ENCODE measurements around the gene PALM3. TPM values are rescaled to one million over a fixed set of nuclear protein-coding genes. Genes with fewer than 3 reads are reported as not detected.

The PALM3 gene
- polyA plus RNA-seq, 3 donors from 2014 or later, result not detected

DNA sequence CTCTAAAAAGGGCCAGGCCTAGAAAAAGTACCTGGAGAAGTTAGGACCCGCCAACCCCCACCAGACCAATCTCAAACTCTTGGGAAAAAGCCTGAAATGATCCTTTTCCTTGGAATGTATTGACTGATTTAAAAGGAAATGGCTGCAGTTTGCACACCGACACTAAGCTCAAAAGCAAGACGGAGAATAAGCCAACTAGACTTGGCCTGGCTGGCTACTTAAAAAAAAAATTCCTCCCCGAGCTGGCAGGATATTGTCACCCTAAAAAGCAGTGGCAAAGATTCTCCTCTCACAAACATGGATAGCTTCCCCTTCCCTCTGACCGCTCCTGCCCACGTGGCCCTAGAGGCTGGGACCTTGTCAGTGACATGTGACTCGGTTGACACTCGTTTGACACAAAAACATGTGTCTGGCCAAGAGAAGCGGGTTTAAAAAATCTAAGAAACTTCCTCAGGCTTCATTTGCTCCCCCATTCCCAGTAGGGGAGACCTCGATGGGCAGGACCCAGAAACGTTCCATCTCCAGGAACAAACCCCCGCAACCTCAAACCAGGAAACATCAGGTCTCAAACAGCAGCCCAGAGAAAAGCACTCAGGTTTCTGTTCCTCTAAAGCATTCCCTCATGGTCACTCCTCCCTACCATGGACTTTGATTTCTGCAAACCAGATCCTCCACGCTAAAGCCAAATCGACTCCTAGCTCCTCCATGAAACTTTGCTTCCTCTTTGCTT, 57.1 kb downstream of the PALM3 start:
- peaks cover 19 to 39% (median 27%) of the 10 kb centered on the region in 3 donors for H3K27me3 Mint-ChIP-seq (ENCODE audit: low read depth in 3 of 3)
- DNase-seq, result no peak
- peak overlapping the region; percentile 75 to 97 (median 80) for H3K4me3 Mint-ChIP-seq
- H3K27ac Mint-ChIP-seq, result peak overlapping the region; percentile 91 to 100 (median 97)
- no peaks in the 10 kb centered on the region for H3K36me3 Mint-ChIP-seq
- H3K4me1 Mint-ChIP-seq, result peaks cover 39 to 45% of the 10 kb centered on the region in 2 donors
- no peaks in the 10 kb centered on the region for H3K9me3 Mint-ChIP-seq

Other genes starting within 250 kb of the PALM3 start
- not detected for gene NANOS3, start 184.9 kb downstream of the PALM3 start, polyA plus RNA-seq
- 10 to 100 TPM in 1 of 3 donors, 1 to 10 TPM in 2; 2.7 to 12.2 (median 6.9) TPM for gene BRME1, start 156.0 kb downstream of the PALM3 start, polyA plus RNA-seq
- gene CC2D1A, start 155.9 kb downstream of the PALM3 start, polyA plus RNA-seq, result 10 to 100 TPM in 1 of 3 donors, 1 to 10 TPM in 2; 1.5 to 19.2 (median 5.8) TPM
- not detected for gene PODNL1, start 123.7 kb downstream of the PALM3 start, polyA plus RNA-seq
- 1 to 10 TPM; 2.4 to 9.4 (median 4.2) TPM for gene DCAF15, start 109.6 kb downstream of the PALM3 start, polyA plus RNA-seq
- 1 to 10 TPM in 1 of 3 donors, under 1 TPM in 2; 0.21 to 1.5 (median 0.66) TPM for gene RFX1, start 55.8 kb downstream of the PALM3 start, polyA plus RNA-seq
- not detected for gene RLN3, start 33.9 kb downstream of the PALM3 start, polyA plus RNA-seq
- gene IL27RA, start 30.3 kb downstream of the PALM3 start, polyA plus RNA-seq, result 10 to 100 TPM; 58.6 to 86.4 (median 69.9) TPM
- gene MISP3, start 10.7 kb upstream of the PALM3 start, polyA plus RNA-seq, result 1 to 10 TPM in 2 of 3 donors, under 1 TPM in 1; 0.62 to 2.9 (median 2.1) TPM
- not detected for gene C19orf67, start 23.7 kb upstream of the PALM3 start, polyA plus RNA-seq
- 1 to 10 TPM in 2 of 3 donors, not detected in 1; 1.6 to 3.1 TPM for gene SAMD1, start 28.7 kb upstream of the PALM3 start, polyA plus RNA-seq
- gene PRKACA, start 55.7 kb upstream of the PALM3 start, polyA plus RNA-seq, result 1 to 10 TPM in 2 of 3 donors, under 1 TPM in 1; 0.64 to 1.7 (median 1.4) TPM
- 10 to 100 TPM in 1 of 3 donors, 1 to 10 TPM in 2; 7.0 to 11.8 (median 9.7) TPM for gene ASF1B, start 74.5 kb upstream of the PALM3 start, polyA plus RNA-seq
- 1 to 10 TPM in 1 of 3 donors, under 1 TPM in 2; 0.52 to 2.1 (median 0.53) TPM for gene ADGRL1, start 144.1 kb upstream of the PALM3 start, polyA plus RNA-seq

Measured in immature natural killer cell (primary cell).